ENCODE data around the gene ABCD2.
"Not testable (repeated sequence)": the region's sequence is repeated elsewhere in the genome, so short reads cannot be mapped to it uniquely, and the experiment has no call there.

The ABCD2 gene

GRCh38 chr12:39638178-39638577, 18.6 kb upstream of the ABCD2 start:
- TF ChIP-seq, protein P1, sequence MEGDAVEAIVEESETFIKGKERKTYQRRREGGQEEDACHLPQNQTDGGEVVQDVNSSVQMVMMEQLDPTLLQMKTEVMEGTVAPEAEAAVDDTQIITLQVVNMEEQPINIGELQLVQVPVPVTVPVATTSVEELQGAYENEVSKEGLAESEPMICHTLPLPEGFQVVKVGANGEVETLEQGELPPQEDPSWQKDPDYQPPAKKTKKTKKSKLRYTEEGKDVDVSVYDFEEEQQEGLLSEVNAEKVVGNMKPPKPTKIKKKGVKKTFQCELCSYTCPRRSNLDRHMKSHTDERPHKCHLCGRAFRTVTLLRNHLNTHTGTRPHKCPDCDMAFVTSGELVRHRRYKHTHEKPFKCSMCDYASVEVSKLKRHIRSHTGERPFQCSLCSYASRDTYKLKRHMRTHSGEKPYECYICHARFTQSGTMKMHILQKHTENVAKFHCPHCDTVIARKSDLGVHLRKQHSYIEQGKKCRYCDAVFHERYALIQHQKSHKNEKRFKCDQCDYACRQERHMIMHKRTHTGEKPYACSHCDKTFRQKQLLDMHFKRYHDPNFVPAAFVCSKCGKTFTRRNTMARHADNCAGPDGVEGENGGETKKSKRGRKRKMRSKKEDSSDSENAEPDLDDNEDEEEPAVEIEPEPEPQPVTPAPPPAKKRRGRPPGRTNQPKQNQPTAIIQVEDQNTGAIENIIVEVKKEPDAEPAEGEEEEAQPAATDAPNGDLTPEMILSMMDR (IDR thresholded peaks at IDR 0.05; ENCODE audit: insufficient read depth, low read length, missing control alignments) = no peak
- POLR2A ChIA-PET = no interaction called here
- CTCF ChIA-PET = no interaction called here

DNA sequence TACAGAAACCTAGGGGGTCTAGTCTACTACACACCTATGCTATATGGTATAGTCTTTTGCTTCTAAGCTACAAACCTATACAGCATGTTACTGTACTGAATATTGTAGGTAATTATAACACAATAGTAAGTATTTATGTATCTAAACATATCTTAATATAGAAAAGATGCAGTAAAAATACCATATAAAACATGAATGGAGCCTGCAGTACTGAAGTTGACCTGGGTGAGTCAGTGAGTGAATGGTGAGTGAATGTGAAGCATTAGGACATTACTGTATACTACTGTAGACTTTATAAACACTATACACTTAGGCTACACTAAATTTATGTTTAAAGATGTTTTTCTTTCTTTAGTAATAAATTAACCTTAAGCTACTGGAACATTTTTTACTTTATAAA, 13.1 kb upstream of the ABCD2 start:
- TF ChIP-seq, protein P1 (IDR thresholded peaks at IDR 0.05; ENCODE audit: insufficient read depth, low read length, missing control alignments) = no peak
- no peak overlapping the region for H3K4me3 ChIP-seq (ENCODE audit: low read depth, low read length)
- ChIA-PET CTCF (no interaction called here), POLR2A (no interaction called here)
- no peak for DNase-seq (ENCODE audit: low read depth, low spot score)

More at GRCh38 chr12:39638178-39638577, 18.6 kb upstream of the ABCD2 start:
- no peak for DNase-seq (ENCODE audit: low read depth, low spot score)
- H3K4me3 ChIP-seq (ENCODE audit: low read depth, low read length) = no peak overlapping the region

GRCh38 chr12:39628836-39629235, 9.2 kb upstream of the ABCD2 start:
- DNase-seq (ENCODE audit: low read depth, low spot score) = no peak
- ChIA-PET CTCF (no interaction called here), POLR2A (no interaction called here)
- TF ChIP-seq, protein P1 (IDR thresholded peaks at IDR 0.05; ENCODE audit: insufficient read depth, low read length, missing control alignments) = no peak
- no peak overlapping the region for H3K4me3 ChIP-seq (ENCODE audit: low read depth, low read length)

GRCh38 chr12:39627914-39628313, 8.3 kb upstream of the ABCD2 start:
- ChIA-PET CTCF (no interaction called here), POLR2A (no interaction called here)
- DNase-seq (ENCODE audit: low read depth, low spot score) = no peak
- TF ChIP-seq, protein P1 (IDR thresholded peaks at IDR 0.05; ENCODE audit: insufficient read depth, low read length, missing control alignments) = no peak
- H3K4me3 ChIP-seq (ENCODE audit: low read depth, low read length) = no peak overlapping the region

- TF ChIP-seq, protein P1 (IDR thresholded peaks at IDR 0.05; ENCODE audit: insufficient read depth, low read length, missing control alignments) = no peak
- DNase-seq (ENCODE audit: low read depth, low spot score) = no peak
- H3K4me3 ChIP-seq (ENCODE audit: low read depth, low read length) = no peak overlapping the region
- POLR2A ChIA-PET = no interaction called here
- CTCF ChIA-PET = no interaction called here
Measured at GRCh38 chr12:39626033-39626814, 6.6 kb upstream of the ABCD2 start.

- H3K4me3 ChIP-seq (ENCODE audit: low read depth, low read length) = no peak overlapping the region
- ChIA-PET CTCF (no interaction called here), POLR2A (no interaction called here)
- DNase-seq (ENCODE audit: low read depth, low spot score) = no peak
- TF ChIP-seq, protein P1 (IDR thresholded peaks at IDR 0.05; ENCODE audit: insufficient read depth, low read length, missing control alignments) = no peak
Measured at GRCh38 chr12:39623919-39624318, 4.3 kb upstream of the ABCD2 start.

DNA sequence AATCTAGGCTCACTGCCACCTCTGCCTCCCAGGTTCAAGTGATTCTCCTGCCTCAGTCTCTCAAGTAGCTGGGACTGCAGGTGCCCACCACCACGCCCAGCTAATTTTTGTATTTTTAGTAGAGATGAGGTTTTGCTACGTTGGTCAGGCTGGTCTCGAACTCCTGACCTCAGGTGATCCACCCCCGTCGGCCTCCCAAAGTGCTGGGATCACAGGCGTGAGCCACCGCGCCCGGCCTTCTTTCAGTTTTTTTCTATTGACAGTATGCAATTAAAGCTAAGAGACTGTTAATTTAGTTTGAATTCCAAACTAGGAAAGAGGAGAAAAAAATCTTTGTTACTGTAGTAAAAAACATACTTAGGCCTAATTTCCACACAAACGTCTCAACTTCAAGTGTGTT, 3.6 kb upstream of the ABCD2 start:
- POLR2A ChIA-PET; CTCF ChIA-PET; H3K4me3 ChIP-seq (ENCODE audit: low read depth, low read length); DNase-seq (ENCODE audit: low read depth, low spot score): not testable (repeated sequence)

Measured in AG04449 (cell line).